ENCODE results near the gene IZUMO1R. TPM values are rescaled to one million over a fixed set of nuclear protein-coding genes. Genes with fewer than 3 reads are reported as not detected.

IZUMO1R gene
- total RNA-seq, 1 donor from 2014 or later, result not detected

DNA sequence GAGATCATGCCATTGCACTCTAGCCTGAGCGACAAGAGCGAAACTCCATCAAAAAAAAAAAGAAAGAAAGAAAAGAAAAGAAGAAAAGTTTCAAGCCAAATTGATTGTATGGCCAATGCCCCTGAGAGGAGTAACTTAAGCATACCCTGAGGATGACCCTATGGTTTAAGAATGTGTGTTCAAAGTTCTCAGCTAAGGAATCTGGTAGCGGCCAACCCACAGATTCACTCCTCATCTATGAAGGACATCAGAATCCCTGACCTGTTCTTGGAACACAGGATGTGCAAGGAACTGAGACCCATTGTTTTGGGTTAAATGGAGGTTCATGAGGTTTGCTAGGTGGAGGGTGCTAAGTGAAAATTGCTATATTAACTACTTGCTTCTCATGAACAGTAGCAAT lies 18.1 kb downstream of the IZUMO1R start:
- peaks cover 1% of the 10 kb centered on the region for H3K9me3 Mint-ChIP-seq (ENCODE audit: unreplicated experiment)
- no peaks in the 10 kb centered on the region for H3K27me3 Mint-ChIP-seq (ENCODE audit: unreplicated experiment)
- H3K27ac Mint-ChIP-seq (ENCODE audit: unreplicated experiment), result no peak overlapping the region
- no peaks in the 10 kb centered on the region for H3K36me3 Mint-ChIP-seq (ENCODE audit: unreplicated experiment)
- H3K4me1 Mint-ChIP-seq (ENCODE audit: low read depth, unreplicated experiment), result no peaks in the 10 kb centered on the region
- H3K4me3 Mint-ChIP-seq (ENCODE audit: unreplicated experiment), result no peak overlapping the region
- TF ChIP-seq, protein P1, sequence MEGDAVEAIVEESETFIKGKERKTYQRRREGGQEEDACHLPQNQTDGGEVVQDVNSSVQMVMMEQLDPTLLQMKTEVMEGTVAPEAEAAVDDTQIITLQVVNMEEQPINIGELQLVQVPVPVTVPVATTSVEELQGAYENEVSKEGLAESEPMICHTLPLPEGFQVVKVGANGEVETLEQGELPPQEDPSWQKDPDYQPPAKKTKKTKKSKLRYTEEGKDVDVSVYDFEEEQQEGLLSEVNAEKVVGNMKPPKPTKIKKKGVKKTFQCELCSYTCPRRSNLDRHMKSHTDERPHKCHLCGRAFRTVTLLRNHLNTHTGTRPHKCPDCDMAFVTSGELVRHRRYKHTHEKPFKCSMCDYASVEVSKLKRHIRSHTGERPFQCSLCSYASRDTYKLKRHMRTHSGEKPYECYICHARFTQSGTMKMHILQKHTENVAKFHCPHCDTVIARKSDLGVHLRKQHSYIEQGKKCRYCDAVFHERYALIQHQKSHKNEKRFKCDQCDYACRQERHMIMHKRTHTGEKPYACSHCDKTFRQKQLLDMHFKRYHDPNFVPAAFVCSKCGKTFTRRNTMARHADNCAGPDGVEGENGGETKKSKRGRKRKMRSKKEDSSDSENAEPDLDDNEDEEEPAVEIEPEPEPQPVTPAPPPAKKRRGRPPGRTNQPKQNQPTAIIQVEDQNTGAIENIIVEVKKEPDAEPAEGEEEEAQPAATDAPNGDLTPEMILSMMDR (IDR thresholded peaks at IDR 0.05; ENCODE audit: partially characterized antibody, unreplicated experiment), result no peak
- no peak for DNase-seq

DNA sequence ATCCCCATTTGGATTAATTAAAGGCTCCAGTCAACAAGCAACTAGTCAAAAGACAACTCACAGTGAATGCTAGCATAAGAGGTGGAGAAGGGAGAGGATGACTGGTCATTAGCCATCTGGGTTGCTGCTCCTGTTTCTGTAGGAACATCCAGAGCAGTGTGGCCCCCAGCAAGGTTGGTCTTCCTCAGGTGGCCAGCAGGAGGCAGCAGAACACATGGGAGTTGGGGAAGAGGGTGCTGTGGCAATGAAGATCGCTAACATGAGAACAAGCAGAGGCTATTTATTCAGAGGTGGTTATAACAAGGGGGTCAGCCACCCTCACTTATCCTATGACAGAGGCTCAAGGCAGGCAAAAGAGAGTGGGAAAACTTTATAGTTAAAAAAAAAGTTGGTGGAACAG lies 21.3 kb downstream of the IZUMO1R start:
- Mint-ChIP-seq H3K4me1 (ENCODE audit: low read depth, unreplicated experiment) (no peaks in the 10 kb centered on the region), H3K27ac (ENCODE audit: unreplicated experiment) (no peak overlapping the region), H3K9me3 (ENCODE audit: unreplicated experiment) (peaks cover 1% of the 10 kb centered on the region), H3K4me3 (ENCODE audit: unreplicated experiment) (no peak overlapping the region), H3K27me3 (ENCODE audit: unreplicated experiment) (no peaks in the 10 kb centered on the region), H3K36me3 (ENCODE audit: unreplicated experiment) (no peaks in the 10 kb centered on the region)
- TF ChIP-seq, protein P1 (IDR thresholded peaks at IDR 0.05; ENCODE audit: partially characterized antibody, unreplicated experiment), result peak; percentile 60
- DNase-seq, result peak; percentile 67

DNA sequence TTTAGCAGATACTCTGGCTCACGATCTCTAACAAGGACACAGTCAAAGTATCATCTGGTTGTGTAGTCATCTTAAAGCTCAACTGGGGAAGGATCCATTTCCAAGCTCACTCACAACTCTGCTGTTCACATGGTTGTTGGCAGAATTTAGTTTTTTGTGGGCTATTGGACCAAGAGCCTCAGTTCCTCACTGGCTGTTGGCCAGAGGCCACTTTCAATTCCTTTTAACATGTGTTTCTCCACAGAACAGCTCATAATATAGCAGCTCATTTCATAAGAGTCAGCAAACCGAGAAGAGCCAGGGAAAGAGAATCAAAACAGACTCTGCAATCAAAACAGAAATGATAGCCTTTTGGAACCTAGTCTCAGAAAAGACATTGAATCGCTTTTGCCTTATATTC lies 22.6 kb downstream of the IZUMO1R start:
- Mint-ChIP-seq H3K9me3 (ENCODE audit: unreplicated experiment) (peaks cover 1% of the 10 kb centered on the region), H3K4me1 (ENCODE audit: low read depth, unreplicated experiment) (no peaks in the 10 kb centered on the region), H3K27ac (ENCODE audit: unreplicated experiment) (no peak overlapping the region), H3K27me3 (ENCODE audit: unreplicated experiment) (no peaks in the 10 kb centered on the region), H3K36me3 (ENCODE audit: unreplicated experiment) (no peaks in the 10 kb centered on the region), H3K4me3 (ENCODE audit: unreplicated experiment) (no peak overlapping the region)
- TF ChIP-seq, protein P1 (IDR thresholded peaks at IDR 0.05; ENCODE audit: partially characterized antibody, unreplicated experiment), result no peak
- no peak for DNase-seq

DNA sequence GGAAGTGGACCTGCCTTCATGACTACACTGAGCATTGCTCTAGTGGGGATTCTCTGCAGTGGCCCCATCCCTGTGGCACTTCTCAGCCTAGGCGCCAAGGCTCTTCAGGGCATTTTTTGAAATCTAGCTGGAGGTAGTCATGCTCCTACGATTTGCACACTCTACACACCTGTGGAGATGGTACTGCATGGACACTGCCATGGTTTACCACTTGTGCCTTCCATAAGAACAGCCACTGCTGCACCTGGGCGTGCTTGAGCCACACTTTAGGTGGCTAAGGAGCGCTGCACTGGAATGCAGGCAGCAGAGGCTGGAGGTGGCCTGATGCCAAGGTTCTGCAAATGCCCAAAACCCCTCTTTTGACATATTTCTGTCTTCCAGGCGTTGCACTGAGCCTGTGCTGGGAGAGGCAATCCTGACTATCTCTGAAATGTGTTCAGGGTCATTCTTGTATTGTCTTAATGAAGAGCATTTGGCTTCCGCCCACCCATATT lies 24.3 kb downstream of the IZUMO1R start:
- H3K36me3 Mint-ChIP-seq (ENCODE audit: unreplicated experiment), result no peaks in the 10 kb centered on the region
- H3K27me3 Mint-ChIP-seq (ENCODE audit: unreplicated experiment), result no peaks in the 10 kb centered on the region
- H3K4me1 Mint-ChIP-seq (ENCODE audit: low read depth, unreplicated experiment), result no peaks in the 10 kb centered on the region
- H3K27ac Mint-ChIP-seq (ENCODE audit: unreplicated experiment), result no peak overlapping the region
- H3K9me3 Mint-ChIP-seq (ENCODE audit: unreplicated experiment), result peaks cover 1% of the 10 kb centered on the region
- no peak overlapping the region for H3K4me3 Mint-ChIP-seq (ENCODE audit: unreplicated experiment)
- no peak for DNase-seq
- TF ChIP-seq, protein P1 (IDR thresholded peaks at IDR 0.05; ENCODE audit: partially characterized antibody, unreplicated experiment), result no peak

DNA sequence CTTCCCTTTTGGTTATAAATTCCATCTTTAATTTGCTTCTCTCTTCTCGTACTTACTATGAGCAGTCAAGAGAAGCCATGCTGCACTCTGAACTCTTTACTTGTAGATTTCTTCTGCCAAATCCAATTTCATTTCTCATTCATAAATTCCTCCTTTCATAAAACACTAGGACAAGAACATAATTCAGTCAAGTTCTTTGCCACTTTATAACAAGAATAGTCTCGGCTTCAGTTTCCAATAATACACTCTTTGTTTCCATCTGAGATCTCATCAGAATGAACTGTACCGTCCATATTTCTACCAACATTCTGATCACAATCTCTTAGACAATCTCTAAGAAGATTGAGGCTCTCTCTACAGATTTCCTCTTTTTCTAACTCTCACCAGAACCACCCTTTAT lies 25.1 kb downstream of the IZUMO1R start:
- H3K4me1 Mint-ChIP-seq (ENCODE audit: low read depth, unreplicated experiment), result no peaks in the 10 kb centered on the region
- no peak overlapping the region for H3K27ac Mint-ChIP-seq (ENCODE audit: unreplicated experiment)

More for the DNA sequence above, 25.1 kb downstream of the IZUMO1R start:
- DNase-seq, result no peak
- Mint-ChIP-seq H3K27me3 (ENCODE audit: unreplicated experiment) (no peaks in the 10 kb centered on the region), H3K4me3 (ENCODE audit: unreplicated experiment) (no peak overlapping the region), H3K9me3 (ENCODE audit: unreplicated experiment) (peaks cover under 1% of the 10 kb centered on the region), H3K36me3 (ENCODE audit: unreplicated experiment) (no peaks in the 10 kb centered on the region)
- TF ChIP-seq, protein P1 (IDR thresholded peaks at IDR 0.05; ENCODE audit: partially characterized antibody, unreplicated experiment), result no peak
